Colonic mucosa (tissue), 4 donors: Measurements from ENCODE around the gene KRTAP12-1. TPM values are rescaled to one million over a fixed set of nuclear protein-coding genes. Genes with fewer than 3 reads are reported as not detected.

Experiments used
- DNase-seq: peaks from one replicate; pipeline ENCODE4 v3.0.0-alpha.2; 2020
- H3K27ac ChIP-seq: fragments of 200-600 bp; one replicate; pipeline ENCODE4 v1.8.0; 2021
- H3K27me3 ChIP-seq: fragments of 200-600 bp; one replicate; pipeline ENCODE4 v1.8.0; 2021
- H3K36me3 ChIP-seq: fragments of 200-600 bp; one replicate; pipeline ENCODE4 v1.8.0; 2021
- H3K4me1 ChIP-seq: fragments of 200-600 bp; one replicate; pipeline ENCODE4 v1.8.0; 2021; ENCODE audit warnings: mild to moderate bottlenecking
- H3K4me3 ChIP-seq: fragments of 200-600 bp; one replicate; pipeline ENCODE4 v1.8.0; 2021
- H3K9ac ChIP-seq, 2 donors: one replicate each; pipeline ENCODE4 v1.7.0; 2013; ENCODE audit warnings: control low read depth in 2 of 2, low read depth in 2 of 2, low read length in 2 of 2
- H3K9me3 ChIP-seq: fragments of 200-600 bp; one replicate; pipeline ENCODE4 v1.8.0; 2021
- intact Hi-C: fragments of 100-400 bp; cut with DNase I; formaldehyde crosslinking; loops from one replicate; pipeline ENCODE4 v1.14.1; 2022
- total RNA-seq, 2 donors: library from RNA; stranded (reverse); fragmentation: NEBNext Ultra II Directional in 1 of 2; extraction: Animal tissue kit (Norgen Biotek cat#: 25700) in 1 of 2; gene quantifications; one replicate each; pipeline ENCODE4 v1.2.1, GENCODE V29; 2021
- TF ChIP-seq, protein P1 (sequence below): fragments of 200-600 bp; IDR thresholded peaks from one replicate; pipeline ENCODE4 v1.8.0; 2022; ENCODE audit warnings: antibody characterized with exemption, mild to moderate bottlenecking
- donor health status: healthy.
- donor health status: DM: no; HTN: no; CAD: no.
- donor health status: DM: no; HTN: no; CAD: no.

KRTAP12-1 gene
- total RNA-seq, 2 donors from 2014 or later: not detected

DNA sequence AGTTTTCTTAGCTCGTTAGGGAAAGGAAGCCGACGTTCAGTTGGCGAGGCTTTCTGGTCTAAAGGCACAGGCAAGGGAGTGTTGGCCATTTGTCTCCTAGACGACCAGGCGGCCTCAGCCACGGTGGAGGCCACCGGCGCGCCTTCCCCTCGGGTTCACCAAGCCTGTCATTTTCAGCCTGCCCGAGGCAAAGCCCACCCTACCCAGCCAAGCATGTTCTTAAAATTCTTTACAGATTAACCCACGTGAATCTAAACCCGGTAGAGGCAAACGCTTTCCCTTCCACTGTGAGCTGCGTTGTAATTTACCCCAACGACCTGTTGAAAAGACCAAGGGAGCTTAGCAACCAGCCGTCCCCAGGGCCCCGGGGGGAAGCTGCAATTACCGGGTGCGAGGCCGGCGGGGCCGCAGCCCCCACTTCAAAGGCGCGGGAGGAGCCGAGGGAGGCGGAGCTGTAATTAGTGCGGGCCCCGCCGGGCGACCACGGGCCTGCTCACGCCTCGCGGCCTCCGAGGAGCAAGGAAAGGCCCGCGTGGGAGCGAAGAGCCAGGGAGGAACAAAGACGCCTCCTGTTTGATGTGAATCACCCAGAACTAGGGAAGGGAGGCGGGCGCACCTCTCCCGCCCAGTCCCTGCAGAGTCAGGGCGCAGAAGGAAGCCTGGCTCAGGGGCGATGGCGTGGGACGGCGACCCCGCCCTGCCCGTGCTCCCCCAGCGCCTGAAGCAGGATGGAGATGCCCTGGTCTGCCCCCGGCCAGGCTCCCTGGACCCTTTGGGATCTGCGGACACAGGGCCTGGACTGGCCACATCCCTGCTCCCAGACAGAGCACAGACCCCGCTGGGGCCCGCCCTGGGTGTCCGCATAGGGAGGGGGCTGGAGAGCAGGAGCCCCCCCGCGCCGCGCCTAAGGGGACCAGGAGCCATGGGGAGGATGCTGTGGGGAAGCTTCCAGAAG lies 41.5 kb upstream of the KRTAP12-1 start:
- H3K27me3 ChIP-seq: peaks cover 19% of the 10 kb centered on the region

DNA sequence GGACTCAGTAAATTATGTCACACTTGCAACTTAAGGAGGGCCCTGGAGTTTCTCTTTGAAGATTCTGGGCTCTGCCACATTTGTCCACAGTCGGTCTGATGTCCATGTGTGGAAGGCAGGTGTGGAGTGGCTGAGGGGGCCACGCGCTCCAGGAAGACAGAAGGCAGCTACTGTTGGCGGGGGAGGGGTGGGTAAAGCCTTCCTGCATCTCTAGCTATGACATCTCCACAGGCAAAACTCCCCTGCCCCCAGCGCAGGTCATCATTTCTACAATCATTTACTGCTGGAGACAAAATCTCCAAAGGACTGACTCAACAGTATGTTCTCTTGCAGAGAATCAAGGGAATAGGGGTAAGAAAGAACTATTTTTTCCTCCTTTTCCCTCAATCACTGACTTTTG lies 40.8 kb upstream of the KRTAP12-1 start:
- Histone ChIP-seq H3K36me3 (no peaks in the 10 kb centered on the region), H3K27ac (no peak overlapping the region), H3K4me1 (no peaks in the 10 kb centered on the region), H3K4me3 (no peak overlapping the region), H3K9me3 (no peaks in the 10 kb centered on the region), H3K27me3 (peaks cover 19% of the 10 kb centered on the region), H3K9ac (no peak overlapping the region)
- intact Hi-C loops: no loop called here
- TF ChIP-seq, protein P1, sequence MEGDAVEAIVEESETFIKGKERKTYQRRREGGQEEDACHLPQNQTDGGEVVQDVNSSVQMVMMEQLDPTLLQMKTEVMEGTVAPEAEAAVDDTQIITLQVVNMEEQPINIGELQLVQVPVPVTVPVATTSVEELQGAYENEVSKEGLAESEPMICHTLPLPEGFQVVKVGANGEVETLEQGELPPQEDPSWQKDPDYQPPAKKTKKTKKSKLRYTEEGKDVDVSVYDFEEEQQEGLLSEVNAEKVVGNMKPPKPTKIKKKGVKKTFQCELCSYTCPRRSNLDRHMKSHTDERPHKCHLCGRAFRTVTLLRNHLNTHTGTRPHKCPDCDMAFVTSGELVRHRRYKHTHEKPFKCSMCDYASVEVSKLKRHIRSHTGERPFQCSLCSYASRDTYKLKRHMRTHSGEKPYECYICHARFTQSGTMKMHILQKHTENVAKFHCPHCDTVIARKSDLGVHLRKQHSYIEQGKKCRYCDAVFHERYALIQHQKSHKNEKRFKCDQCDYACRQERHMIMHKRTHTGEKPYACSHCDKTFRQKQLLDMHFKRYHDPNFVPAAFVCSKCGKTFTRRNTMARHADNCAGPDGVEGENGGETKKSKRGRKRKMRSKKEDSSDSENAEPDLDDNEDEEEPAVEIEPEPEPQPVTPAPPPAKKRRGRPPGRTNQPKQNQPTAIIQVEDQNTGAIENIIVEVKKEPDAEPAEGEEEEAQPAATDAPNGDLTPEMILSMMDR: no peak
- DNase-seq: no peak

More for the DNA sequence above, 41.5 kb upstream of the KRTAP12-1 start:
- Histone ChIP-seq H3K4me1 (no peaks in the 10 kb centered on the region), H3K9ac (no peak overlapping the region), H3K27ac (no peak overlapping the region), H3K36me3 (no peaks in the 10 kb centered on the region), H3K4me3 (no peak overlapping the region), H3K9me3 (no peaks in the 10 kb centered on the region)
- TF ChIP-seq, protein P1: no peak
- intact Hi-C loops: no loop called here
- DNase-seq: no peak

DNA sequence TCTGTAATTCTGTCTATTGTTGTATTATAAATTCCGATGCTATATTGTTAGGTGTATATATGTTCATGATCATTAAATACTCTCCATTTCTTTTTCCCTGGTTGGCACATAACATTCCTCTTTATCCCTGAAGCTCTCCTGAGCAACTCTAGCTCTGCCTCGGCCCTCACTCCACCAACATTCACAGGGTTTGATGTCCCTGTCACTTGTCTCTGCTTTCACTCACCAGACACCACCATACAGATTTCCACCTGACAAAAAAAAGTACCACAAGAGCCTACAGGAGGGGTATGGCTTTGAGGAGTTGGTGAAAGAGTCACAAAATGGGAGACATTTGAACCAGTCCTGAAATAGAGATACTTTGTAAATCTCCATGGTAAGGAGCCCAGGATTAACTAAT lies 38.2 kb upstream of the KRTAP12-1 start:
- no peak for DNase-seq
- peaks cover 19% of the 10 kb centered on the region for H3K27me3 ChIP-seq
- intact Hi-C loops: no loop called here
- no peaks in the 10 kb centered on the region for H3K4me1 ChIP-seq
- H3K36me3 ChIP-seq: no peaks in the 10 kb centered on the region
- no peak overlapping the region for H3K27ac ChIP-seq
- H3K9me3 ChIP-seq: no peaks in the 10 kb centered on the region
- TF ChIP-seq, protein P1: no peak
- no peak overlapping the region for H3K4me3 ChIP-seq
- no peak overlapping the region for H3K9ac ChIP-seq

DNA sequence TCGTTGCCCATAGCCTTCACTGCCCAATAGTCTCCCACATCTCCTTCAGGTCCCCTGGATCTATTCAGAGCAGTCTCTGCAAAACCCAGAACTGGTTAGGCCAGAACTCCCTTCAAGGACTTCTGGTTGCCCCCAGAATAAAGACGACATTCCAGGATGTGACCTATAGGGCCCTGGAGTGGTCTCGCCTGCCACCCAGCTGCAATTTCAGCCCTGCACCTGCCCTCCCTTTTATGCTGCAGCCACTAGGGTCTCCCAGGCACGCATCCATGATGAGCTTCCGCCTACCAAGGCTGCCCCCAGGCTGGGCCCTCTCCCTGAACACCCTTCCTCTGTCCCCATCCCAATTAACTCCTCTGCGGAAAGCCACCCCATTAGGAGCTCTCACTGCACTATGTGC lies 36.6 kb upstream of the KRTAP12-1 start:
- Histone ChIP-seq H3K4me1 (no peaks in the 10 kb centered on the region), H3K27ac (no peak overlapping the region), H3K27me3 (peaks cover 11% of the 10 kb centered on the region), H3K4me3 (no peak overlapping the region), H3K9me3 (no peaks in the 10 kb centered on the region), H3K9ac (no peak overlapping the region), H3K36me3 (no peaks in the 10 kb centered on the region)
- TF ChIP-seq, protein P1: no peak
- no peak for DNase-seq
- intact Hi-C loops: no loop called here

DNA sequence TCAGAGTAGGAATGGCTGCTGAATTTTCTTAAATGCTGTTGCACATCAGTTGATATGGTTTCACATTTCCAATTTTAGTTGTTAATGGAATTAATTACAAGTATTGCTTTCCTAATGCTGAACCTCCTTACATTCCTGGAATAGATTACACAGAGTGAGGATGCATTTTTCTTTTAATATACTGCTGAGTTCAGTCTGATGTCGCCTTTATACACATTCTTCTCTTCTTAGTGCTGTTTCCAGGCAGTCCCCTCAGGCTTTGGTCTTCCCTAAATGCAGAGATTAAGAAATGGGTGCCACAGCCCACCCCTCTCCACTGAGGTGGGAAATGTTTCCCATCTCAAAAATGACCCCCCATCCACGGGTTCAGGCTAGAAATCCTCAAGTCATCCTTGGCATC lies 36.1 kb upstream of the KRTAP12-1 start:
- H3K4me1 ChIP-seq: no peaks in the 10 kb centered on the region
- H3K9me3 ChIP-seq: no peaks in the 10 kb centered on the region
- TF ChIP-seq, protein P1: no peak
- DNase-seq: no peak
- H3K4me3 ChIP-seq: no peak overlapping the region
- no peak overlapping the region for H3K27ac ChIP-seq
- intact Hi-C loops: no loop called here
- no peaks in the 10 kb centered on the region for H3K36me3 ChIP-seq
- no peak overlapping the region for H3K9ac ChIP-seq
- peaks cover 9% of the 10 kb centered on the region for H3K27me3 ChIP-seq
